A549 treated with GW870086 at 1 μM for 4 hours (cell line): ENCODE measurements around the gene IBTK. TPM values are rescaled to one million over a fixed set of nuclear protein-coding genes. Genes with fewer than 3 reads are reported as not detected.

ENCODE experiments used
- total RNA-seq: library from RNA; stranded (reverse); fragments of 200-300 nt; extraction: Qiagen RNA extraction; gene quantifications from 5 replicates; pipeline ENCODE4 v1.2.3, GENCODE V29; 2022; ENCODE audit warnings: low read depth

IBTK gene, protein sequence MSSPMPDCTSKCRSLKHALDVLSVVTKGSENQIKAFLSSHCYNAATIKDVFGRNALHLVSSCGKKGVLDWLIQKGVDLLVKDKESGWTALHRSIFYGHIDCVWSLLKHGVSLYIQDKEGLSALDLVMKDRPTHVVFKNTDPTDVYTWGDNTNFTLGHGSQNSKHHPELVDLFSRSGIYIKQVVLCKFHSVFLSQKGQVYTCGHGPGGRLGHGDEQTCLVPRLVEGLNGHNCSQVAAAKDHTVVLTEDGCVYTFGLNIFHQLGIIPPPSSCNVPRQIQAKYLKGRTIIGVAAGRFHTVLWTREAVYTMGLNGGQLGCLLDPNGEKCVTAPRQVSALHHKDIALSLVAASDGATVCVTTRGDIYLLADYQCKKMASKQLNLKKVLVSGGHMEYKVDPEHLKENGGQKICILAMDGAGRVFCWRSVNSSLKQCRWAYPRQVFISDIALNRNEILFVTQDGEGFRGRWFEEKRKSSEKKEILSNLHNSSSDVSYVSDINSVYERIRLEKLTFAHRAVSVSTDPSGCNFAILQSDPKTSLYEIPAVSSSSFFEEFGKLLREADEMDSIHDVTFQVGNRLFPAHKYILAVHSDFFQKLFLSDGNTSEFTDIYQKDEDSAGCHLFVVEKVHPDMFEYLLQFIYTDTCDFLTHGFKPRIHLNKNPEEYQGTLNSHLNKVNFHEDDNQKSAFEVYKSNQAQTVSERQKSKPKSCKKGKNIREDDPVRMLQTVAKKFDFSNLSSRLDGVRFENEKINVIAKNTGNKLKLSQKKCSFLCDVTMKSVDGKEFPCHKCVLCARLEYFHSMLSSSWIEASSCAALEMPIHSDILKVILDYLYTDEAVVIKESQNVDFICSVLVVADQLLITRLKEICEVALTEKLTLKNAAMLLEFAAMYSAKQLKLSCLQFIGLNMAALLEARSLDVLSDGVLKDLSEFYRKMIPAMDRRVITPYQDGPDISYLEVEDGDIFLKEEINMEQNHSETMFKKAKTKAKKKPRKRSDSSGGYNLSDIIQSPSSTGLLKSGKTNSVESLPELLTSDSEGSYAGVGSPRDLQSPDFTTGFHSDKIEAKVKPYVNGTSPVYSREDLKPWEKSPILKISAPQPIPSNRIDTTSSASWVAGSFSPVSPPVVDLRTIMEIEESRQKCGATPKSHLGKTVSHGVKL (N-terminal part only)
- total RNA-seq: 22.0 to 35.0 TPM (median 31.8 TPM) in 5 replicates

GRCh38 chr6:82247505-82248272 is at the start of gene IBTK:
Gene IBTK (minus strand): TSS chr6:82247744. CDS start chr6:82240486, 7,258 bp downstream.

Other genes with a start within 250 kb of the IBTK start
- 37.2 to 43.3 TPM (median 41.9 TPM) in 5 replicates for gene TPBG, start 116.1 kb upstream of the IBTK start, total RNA-seq